Tibial nerve (tissue), 4 donors: ENCODE measurements around the gene ZNF516. TPM values are rescaled to one million over a fixed set of nuclear protein-coding genes. Genes with fewer than 3 reads are reported as not detected.
A peak's percentile ranks its signal among the peaks of the same experiment; 100 is the strongest.

Experiments
- DNase-seq, 2 donors: peaks; one replicate each; pipeline ENCODE4 v3.0.0-alpha.2; 2019; ENCODE audit warnings: low spot score in 2 of 2
- H3K27ac ChIP-seq, 4 donors: fragments of 200-600 bp; sonication (generic) in 3 of 4; one replicate each; pipeline ENCODE4 v1.5.1; 2017 to 2019; ENCODE audit warnings: mild to moderate bottlenecking in 1 of 4
- H3K27me3 ChIP-seq, 2 donors: fragments of 200-600 bp; sonication (generic) in 1 of 2; one replicate each; pipeline versions ENCODE4 v1.5.1 to v1.6.0; 2017 to 2019
- H3K36me3 ChIP-seq, 3 donors: fragments of 200-600 bp; sonication (generic); one replicate each; pipeline ENCODE4 v1.5.1; 2018 to 2019
- H3K4me1 ChIP-seq, 4 donors: fragments of 200-600 bp; sonication (generic) in 3 of 4; one replicate each; pipeline ENCODE4 v1.5.1; 2017 to 2019
- H3K4me3 ChIP-seq, 4 donors: fragments of 200-600 bp; sonication (generic) in 3 of 4; one replicate each; pipeline ENCODE4 v1.5.1; 2017 to 2019; ENCODE audit warnings: mild to moderate bottlenecking in 1 of 4, moderate library complexity in 1 of 4
- H3K9me3 ChIP-seq, 4 donors: fragments of 200-600 bp; sonication (generic) in 3 of 4; one replicate each; pipeline ENCODE4 v1.5.1; 2017 to 2019
- EP300 ChIP-seq, 2 donors: sonication (generic); formaldehyde crosslinking; IDR thresholded peaks; one replicate each; pipeline ENCODE4 v1.6.1; 2017; ENCODE audit warnings: antibody characterized with exemption in 2 of 2, mild to moderate bottlenecking in 1 of 2
- POLR2A ChIP-seq, 2 donors: fragments of 450-650 bp; IDR thresholded peaks; one replicate each; pipeline ENCODE4 v1.6.1; 2017; ENCODE audit warnings: antibody characterized with exemption in 2 of 2, mild to moderate bottlenecking in 2 of 2, moderate library complexity in 2 of 2
- WGBS, 2 donors: methylation state at CpG; one replicate each; pipeline ENCODE4 v1.1.5; 2018; 5-methylcytosine and 5-hydroxymethylcytosine counted together
- total RNA-seq, 4 donors: library from RNA; depleted of rRNA; stranded (reverse); fragments of >200 nt; gene quantifications; one replicate each; pipeline ENCODE4 v1.1.0, GENCODE V29; 2016
- TF ChIP-seq, protein P1 (sequence below), 5 experiments: fragments of 200-600 bp in 3 of 5; fragments of 450-650 bp in 2 of 5; sonication (generic) in 3 of 5; IDR thresholded peaks; one replicate each; pipeline ENCODE4 v1.5.1; 2016 to 2019; ENCODE audit warnings: antibody characterized with exemption in 5 of 5, mild to moderate bottlenecking in 3 of 5, moderate library complexity in 2 of 5

ZNF516 gene
- total RNA-seq, 4 donors from 2014 or later: 31.4 to 63.0 (median 45.5) TPM

DNA sequence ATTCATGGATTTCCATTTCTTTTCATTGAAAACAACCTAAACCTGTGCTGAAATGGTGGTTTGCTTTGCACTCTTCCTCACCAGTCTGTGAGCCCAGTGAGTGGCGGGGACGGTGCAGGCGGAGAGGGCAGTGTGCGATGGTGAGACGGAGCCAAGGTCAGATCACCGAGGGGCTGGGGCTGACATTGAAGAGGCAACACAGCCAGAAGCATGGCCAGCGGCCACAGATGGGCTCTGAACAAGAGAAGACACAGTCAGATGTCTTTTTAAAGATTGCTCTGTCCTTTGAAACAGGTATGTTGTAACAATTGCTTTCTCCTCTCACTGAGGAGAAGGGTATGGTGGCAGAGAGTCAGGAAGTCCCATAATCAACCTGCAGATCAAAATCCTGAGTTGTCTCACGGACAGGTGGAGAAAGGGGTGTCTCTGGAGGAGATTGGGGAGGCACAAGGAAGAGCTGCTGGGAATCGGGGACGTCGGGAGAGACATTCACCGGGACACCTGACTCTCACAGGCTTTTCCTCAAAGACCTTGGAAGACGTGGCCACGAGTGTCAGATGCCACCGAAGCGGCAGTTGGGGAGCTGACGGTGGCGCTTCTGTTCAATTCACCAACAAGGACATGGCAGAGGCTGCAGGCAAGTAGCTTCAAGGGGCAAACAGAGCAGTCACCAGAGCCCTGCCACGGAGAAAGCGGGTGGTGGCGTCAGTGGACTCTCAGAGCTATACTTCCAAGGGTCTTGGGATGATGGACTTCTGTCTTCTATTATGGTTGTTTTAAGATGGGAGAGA, 12.1 kb upstream of the ZNF516 start:
- DNase-seq: no peak

DNA sequence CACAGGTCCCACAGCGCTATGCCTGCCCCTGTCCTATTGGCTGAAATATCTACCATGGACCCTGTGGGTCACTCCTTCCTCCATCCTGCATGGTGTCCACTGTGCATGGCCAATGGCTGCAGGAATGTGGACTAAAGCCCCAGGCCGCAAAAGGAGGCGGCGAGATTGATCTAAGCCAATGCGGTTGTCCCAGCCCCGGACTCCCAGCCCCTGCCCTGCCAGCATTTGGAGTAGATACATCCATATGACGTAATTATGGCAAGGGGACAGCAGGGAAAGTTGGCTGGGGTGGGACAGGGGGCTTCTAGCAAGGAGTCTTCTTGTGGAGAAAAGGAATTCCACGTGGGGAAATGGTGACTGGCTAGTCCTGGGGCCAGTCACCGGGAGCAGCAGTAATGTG, 11.4 kb upstream of the ZNF516 start:
- Histone ChIP-seq H3K36me3 (no peaks in the 10 kb centered on the region), H3K4me3 (no peak overlapping the region), H3K4me1 (no peaks in the 10 kb centered on the region), H3K27ac (no peak overlapping the region), H3K27me3 (no peaks in the 10 kb centered on the region), H3K9me3 (no peaks in the 10 kb centered on the region)
- TF ChIP-seq EP300 (IDR thresholded peaks at IDR 0.05) (no peak), POLR2A (IDR thresholded peaks at IDR 0.05) (no peak)
- TF ChIP-seq, protein P1, sequence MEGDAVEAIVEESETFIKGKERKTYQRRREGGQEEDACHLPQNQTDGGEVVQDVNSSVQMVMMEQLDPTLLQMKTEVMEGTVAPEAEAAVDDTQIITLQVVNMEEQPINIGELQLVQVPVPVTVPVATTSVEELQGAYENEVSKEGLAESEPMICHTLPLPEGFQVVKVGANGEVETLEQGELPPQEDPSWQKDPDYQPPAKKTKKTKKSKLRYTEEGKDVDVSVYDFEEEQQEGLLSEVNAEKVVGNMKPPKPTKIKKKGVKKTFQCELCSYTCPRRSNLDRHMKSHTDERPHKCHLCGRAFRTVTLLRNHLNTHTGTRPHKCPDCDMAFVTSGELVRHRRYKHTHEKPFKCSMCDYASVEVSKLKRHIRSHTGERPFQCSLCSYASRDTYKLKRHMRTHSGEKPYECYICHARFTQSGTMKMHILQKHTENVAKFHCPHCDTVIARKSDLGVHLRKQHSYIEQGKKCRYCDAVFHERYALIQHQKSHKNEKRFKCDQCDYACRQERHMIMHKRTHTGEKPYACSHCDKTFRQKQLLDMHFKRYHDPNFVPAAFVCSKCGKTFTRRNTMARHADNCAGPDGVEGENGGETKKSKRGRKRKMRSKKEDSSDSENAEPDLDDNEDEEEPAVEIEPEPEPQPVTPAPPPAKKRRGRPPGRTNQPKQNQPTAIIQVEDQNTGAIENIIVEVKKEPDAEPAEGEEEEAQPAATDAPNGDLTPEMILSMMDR (IDR thresholded peaks at IDR 0.05): no peak
- WGBS, 2 donors: 85 to 94% methylated on average over 8 of the region's 9 CpGs
- no peak for DNase-seq

More for the DNA sequence above, 12.1 kb upstream of the ZNF516 start:
- no peak for TF ChIP-seq EP300 (IDR thresholded peaks at IDR 0.05)
- TF ChIP-seq POLR2A (IDR thresholded peaks at IDR 0.05): no peak
- TF ChIP-seq, protein P1 (IDR thresholded peaks at IDR 0.05): no peak
- Histone ChIP-seq H3K27me3 (no peaks in the 10 kb centered on the region), H3K36me3 (no peaks in the 10 kb centered on the region), H3K9me3 (no peaks in the 10 kb centered on the region), H3K4me3 (no peak overlapping the region), H3K27ac (no peak overlapping the region), H3K4me1 (no peaks in the 10 kb centered on the region)
- WGBS, 2 donors: 93 to 94% methylated on average over 21 of the region's 21 CpGs

DNA sequence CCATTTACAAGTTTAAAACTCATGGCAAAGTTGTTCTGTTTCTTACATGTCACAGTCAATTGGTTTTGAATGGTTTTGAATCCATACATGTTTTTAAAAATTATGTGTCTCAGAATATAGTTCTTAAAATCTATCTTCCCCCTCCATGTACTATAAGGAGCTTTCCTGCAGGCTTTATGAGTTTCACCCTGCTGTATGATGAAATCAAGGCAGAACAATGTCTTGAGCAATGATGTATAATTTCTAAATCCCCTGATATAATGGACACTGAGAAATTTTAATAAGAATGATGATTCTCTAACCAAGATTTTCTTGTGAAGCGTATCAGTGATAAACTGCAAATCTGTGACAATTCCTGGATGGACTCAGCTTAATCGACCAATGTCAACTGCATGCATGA, 10.6 kb upstream of the ZNF516 start:
- Histone ChIP-seq H3K36me3 (no peaks in the 10 kb centered on the region), H3K27ac (no peak overlapping the region), H3K4me1 (no peaks in the 10 kb centered on the region), H3K9me3 (no peaks in the 10 kb centered on the region), H3K27me3 (no peaks in the 10 kb centered on the region), H3K4me3 (no peak overlapping the region)
- 75 to 82% methylated on average over 2 of the region's 2 CpGs for WGBS, 2 donors
- DNase-seq: no peak
- no peak for TF ChIP-seq POLR2A (IDR thresholded peaks at IDR 0.05)
- no peak for TF ChIP-seq EP300 (IDR thresholded peaks at IDR 0.05)
- TF ChIP-seq, protein P1 (IDR thresholded peaks at IDR 0.05): no peak

DNA sequence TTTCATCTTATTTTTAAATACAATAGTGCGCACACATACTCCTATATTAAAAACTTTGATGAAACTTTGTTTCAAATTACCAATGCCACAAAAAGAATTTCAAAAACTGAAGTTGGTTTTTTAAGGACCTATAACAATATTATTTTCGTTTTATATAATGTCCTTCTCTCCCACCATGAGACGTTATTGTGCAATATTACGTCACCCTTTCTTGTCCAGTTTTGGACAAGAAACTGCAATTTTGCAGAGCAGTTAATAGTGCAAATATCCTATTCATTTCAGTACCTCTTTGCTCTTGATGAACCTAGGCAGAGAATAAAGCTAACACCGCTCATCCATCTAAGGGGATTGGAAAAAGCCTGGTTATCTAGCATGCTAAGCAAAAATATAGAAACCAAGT, 9.7 kb upstream of the ZNF516 start:
- DNase-seq: no peak
- H3K27me3 ChIP-seq: no peaks in the 10 kb centered on the region
- peaks cover 0 to under 1% (median 0%) of the 10 kb centered on the region in 4 donors for H3K4me1 ChIP-seq
- H3K9me3 ChIP-seq: no peaks in the 10 kb centered on the region
- no peak overlapping the region for H3K27ac ChIP-seq
- no peak for TF ChIP-seq EP300 (IDR thresholded peaks at IDR 0.05)
- TF ChIP-seq, protein P1 (IDR thresholded peaks at IDR 0.05): no peak
- no peak for TF ChIP-seq POLR2A (IDR thresholded peaks at IDR 0.05)
- no peaks in the 10 kb centered on the region for H3K36me3 ChIP-seq
- no peak overlapping the region for H3K4me3 ChIP-seq
- WGBS, 2 donors: 73% methylated on average over 5 of the region's 5 CpGs

- 70 to 72% methylated on average over 14 to 15 of the region's 15 CpGs for WGBS, 2 donors
- TF ChIP-seq, protein P1 (IDR thresholded peaks at IDR 0.05): no peak
- TF ChIP-seq EP300 (IDR thresholded peaks at IDR 0.05): peak in 1 of 2 donors; percentile 30
- DNase-seq: no peak
- H3K4me1 ChIP-seq: peaks cover 0 to 9% (median 0%) of the 10 kb centered on the region in 4 donors
- peak overlapping the region in 2 of 4 donors; percentile 9 to 38 for H3K27ac ChIP-seq
- no peak overlapping the region for H3K4me3 ChIP-seq
- H3K9me3 ChIP-seq: no peaks in the 10 kb centered on the region
- H3K36me3 ChIP-seq: no peaks in the 10 kb centered on the region
- H3K27me3 ChIP-seq: no peaks in the 10 kb centered on the region
Measured at GRCh38 chr18:76503649-76504386, 8.8 kb upstream of the ZNF516 start.
